HL-60/S4 (cell line): ENCODE results near the gene IGSF9B.

Source experiments
- in situ Hi-C: fragments of 300-500 bp; cut with MboI; formaldehyde crosslinking; loops from 2 replicates; pipeline ENCODE4 v1.14.3; 2022; ENCODE audit warnings: low sequenced_read_pairs

IGSF9B gene

DNA sequence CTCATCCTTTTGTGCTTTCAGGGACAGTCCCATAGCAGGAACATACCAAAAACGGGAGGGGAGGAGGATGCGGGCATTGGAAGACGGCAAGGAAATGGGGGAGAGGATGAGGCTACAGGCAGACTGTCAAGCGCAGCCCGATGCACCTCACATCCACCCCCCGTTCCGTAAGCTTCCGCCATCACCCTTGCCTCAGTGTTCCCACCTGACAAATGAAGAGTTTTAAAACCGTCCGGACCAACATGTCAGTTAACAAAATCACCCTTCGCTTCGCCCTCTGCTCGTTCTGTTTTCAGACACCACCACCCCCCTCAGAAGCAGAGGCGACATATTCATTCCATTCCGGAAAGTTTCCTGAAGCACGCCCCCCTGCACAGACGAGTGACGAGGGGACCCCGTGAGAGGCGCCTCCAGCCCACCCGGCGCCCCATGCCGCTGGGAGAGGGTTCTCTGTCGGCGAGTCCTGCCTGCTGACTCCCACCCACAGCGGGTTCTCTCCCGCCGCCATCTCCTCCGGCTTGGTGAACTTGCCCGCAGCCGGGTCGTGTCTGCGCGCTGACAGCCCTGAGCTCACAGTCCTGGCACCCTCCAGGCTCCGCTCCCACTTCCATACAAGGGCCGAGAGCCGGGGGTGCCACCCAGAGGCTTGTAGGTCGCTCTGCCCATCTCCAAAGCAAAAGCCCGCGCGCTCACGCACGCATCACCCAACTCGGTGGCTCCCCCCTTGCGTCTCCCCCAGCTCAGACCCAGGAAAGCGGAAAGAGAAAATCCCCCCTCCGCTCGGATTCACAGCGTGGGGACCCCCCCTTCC, 1.5 kb downstream of the IGSF9B start:
- in situ Hi-C loops = no loop called here

DNA sequence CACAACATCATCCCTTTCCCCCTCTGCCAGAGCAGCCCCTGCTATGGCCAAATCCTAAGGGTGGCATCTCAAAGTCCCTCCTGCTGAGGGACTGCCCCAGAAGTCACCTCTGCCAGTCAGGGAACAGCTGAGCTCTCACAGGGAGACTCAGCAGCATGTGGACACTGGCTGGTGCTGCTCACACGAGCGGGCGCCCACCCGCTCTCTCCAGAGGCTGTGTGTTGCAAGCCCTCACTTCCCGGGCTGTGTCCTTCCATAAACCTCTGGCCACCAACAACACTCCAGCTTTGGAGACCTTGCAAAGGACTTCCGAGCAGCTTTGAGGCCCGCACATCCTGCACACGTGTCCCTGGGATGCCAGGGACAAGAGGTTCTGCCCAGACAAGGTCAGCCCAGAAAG, 2.8 kb downstream of the IGSF9B start:
- in situ Hi-C loops = no loop called here

DNA sequence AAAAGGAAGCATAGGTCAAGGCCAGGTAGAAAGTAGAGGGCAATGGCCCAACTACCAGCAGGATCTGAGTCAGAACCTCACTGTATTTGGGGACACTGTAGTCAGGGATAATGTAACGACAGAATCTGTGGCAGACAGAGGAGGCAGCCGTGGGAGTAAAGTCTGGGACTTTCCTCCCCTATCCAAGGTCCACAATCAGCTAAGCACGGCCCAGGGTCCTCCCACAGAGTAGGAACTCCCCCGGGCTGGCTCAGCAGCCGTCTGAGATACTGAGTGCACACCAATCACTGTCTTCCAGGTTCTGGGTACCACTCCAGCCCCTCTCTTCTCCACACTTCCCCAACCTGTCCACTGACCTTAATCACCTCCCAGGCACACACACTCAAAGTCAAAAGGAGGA, 3.2 kb downstream of the IGSF9B start:
- in situ Hi-C loops = no loop called here

DNA sequence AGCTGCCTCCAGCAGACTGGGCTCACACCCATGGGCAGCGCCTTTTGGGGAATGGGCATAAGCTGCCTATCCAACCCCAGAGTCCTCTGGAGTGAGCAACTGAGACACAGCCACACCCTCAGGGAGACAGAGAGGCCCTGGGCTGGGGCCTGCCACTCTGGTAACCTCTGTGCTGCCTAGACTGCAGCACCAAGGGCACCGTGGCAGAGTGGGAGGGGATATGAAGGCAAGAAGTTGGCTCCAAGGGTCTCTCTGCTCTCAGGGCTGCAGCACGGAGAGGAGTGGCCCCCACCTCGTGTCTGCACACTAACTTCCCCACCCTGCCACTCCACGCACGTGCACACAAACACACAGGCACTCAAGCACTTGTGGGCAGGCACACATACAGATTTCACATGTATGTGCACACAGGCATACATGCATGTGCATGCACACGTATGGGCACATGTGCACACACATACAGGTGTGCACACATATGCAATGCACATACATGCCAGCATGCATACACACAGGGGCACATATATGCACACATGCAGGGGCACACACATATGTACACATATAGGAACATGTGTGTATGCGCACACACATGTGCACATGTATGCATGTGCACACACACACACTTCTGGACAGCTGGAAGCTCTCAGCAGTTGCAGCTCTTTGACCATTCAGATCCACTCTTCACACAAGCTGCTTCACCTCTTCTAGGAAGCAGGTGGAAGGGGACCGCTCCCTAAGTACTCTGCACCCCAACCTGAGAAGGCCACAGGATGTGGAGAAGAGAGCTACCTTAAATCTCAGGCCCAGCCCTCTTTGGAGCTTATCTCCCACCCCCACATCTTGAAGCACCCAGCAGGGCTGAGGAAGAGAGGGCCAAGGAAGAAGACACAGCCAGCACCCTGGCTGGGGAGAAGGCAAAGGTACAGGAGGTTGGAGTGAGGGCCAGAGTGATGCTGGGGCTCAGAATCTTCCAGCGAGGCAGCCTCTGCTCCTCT, 4.3 kb downstream of the IGSF9B start:
- in situ Hi-C loops = no loop called here

DNA sequence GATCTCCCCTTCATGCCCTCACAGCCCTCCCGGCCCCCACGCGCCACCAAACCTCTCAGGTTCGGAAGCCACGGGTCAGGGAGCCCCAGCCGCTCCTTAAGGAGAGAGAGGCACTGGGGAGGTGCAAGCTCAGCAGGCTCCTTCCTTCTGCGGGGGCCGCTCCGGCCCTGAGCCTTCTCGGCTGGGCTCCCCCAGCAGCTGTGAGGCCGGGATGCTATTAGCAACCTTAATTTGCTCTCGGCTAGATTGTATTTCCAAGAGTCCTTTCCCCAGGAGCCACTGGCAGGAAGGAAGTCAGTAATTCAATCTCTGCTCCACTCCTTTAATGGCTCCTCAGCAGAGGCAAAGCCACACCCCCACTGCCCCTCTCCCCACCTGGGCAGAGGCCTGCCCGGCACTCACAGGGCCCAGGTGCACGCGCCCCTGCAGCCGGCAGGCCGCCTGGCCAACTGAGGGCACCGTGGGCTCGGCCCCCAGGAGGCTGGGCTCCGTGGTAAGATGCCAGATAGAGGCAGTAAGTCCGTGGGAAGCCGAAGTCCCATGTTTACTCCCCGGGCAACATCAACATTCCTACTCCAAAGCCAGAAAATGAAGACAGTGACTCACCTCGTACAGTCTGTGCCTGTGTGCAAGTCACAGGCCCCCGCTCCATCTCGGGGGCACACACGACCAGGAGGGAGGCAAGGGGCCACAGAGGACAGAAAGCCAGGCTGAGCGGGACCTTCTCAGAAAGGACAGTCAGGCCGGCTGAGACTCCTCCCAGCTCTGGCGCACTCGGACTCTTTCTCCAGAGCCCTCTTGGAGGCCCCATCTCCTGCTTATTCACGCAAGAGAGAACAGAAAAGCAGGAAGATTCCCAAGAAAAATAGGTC, 5.2 kb downstream of the IGSF9B start:
- in situ Hi-C loops = no loop called here

DNA sequence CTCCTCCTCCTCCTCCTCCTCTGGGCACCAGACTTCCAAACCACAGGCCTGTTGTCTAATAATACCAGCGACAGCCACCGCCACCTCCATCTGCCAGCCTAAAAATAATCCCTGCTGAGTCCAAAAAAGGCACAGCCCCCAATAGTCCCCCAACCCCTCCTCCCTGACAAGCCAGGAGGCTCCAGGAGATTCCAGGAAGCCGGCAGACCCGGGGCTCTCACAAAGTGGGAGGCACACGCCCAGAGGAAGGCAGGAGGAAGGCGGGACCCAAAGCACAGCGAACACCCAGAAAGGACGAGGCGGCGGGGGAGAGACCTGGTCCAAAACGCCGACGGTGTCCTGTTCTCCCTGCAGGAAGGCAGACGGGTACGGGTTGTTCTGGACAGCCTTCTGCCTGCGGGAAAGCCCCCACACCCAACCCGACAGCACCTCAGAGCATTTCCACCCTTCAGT, 5.9 kb downstream of the IGSF9B start:
- in situ Hi-C loops = no loop called here

DNA sequence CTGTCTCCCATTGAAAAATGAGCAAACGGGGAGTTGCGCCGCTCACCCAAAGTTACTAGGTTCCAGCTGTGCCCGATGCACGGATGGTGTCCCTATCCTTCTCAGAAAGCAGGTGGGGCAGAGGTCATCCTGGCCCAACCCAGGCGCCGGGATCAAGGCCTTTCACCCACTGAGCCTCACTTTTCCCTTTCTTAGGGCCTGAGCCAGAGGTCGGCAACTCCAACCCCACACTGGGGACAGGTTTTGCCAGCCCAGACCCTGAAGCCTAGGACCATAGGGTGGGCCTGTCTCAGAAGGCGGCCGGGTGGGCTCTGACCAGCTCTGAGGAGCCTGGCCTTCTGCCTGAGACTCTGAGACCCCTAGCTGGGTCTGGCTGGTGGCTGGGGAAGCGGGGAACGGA, 6.3 kb downstream of the IGSF9B start:
- in situ Hi-C loops = no loop called here

DNA sequence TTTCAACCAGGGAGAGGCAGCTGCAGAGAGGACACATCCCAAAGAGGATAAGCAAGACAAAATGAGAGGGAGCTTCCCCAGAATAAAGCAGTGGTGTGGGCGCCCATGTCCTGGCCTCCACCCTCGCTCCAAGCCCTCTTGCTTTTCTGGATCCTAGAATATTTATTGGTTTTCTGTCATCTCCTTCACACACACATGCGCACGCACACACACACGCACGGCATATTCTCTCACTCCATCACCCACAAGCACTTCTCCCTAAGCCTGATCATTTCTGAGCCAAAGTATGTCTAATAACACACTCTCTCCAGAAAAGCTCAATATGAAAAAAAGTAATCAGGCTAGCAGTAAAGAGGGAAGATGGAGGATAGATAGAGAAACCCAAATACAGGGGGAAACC, 7.6 kb downstream of the IGSF9B start:
- in situ Hi-C loops = no loop called here

DNA sequence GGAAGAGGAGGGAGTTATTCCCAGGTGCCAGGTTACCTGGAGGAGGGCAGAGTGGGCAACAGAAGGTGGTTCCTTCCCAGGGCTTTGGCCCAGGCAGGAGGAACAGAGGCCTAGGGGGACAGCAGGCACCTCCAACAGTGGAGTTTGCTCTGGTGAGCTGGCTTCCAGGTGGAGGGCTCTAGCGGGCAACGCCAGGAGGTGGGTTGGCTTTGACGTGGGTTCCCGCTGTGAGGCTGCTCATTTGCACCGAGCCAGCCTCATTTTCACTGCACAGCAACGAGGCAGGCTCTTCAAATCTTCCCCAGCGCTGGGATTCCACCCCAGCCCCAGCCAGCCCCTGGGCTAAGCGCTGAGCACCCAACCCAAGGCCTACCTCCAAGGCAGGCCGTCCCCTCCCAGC, 8.1 kb downstream of the IGSF9B start:
- in situ Hi-C loops = no loop called here

DNA sequence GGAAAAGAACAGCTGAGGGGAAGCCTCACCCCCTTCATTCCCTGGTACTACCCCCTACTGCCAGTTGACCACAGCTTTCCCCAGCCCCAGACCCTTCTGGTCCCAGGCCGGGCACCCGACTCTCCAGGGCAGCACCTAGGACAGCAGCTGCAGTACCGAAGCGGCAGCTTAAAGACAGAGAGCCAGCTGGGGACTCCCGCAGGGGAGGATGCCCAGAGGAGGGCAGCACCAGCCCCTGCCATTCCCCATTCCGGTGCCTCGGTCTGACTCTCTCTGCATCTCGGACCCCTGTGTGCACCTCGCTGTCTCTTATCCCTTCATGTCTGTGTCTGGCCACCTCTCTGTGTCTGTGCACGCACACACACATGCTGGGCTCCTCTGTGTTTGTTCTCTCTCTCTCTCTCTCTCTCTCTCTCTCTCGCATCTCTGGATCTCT, 9.4 kb downstream of the IGSF9B start:
- in situ Hi-C loops = no loop called here

DNA sequence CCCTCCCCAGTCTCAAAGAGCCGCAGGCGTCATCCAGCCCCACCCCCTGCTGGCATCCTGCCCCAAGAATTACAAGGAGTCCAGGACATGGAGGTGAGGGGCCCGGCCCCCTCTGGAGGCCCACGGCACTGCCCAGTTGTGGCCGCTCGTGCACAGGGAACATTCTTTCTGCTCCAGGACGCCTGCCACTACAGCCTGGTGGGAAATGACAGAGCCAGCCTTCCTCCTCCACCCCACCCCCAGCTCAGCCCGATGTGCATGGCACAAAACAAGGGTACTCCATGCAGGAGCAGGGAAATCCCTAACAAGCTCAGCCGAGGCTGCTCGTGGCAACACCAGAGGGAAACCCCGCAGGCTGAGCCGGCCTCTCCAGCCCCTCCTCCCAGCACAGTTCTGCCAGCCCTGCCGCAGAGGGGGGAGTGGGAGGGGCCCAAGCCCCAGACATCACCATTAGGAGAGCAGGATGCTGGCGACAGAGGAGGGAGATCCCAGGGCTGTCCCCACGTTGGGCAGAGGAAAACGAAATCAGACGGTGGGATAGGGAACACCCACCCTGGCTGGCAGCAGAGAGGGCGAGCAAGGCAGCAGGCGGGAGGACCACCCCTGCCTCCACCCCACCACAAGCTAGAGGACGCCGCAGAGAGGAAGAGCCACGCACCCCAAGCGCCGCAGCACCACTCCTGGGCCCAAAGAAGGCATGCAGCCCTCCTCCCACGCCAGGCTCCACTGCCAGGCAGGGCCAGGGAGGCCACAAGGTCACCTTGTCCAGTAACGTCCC, 10.0 kb downstream of the IGSF9B start:
- in situ Hi-C loops = no loop called here

DNA sequence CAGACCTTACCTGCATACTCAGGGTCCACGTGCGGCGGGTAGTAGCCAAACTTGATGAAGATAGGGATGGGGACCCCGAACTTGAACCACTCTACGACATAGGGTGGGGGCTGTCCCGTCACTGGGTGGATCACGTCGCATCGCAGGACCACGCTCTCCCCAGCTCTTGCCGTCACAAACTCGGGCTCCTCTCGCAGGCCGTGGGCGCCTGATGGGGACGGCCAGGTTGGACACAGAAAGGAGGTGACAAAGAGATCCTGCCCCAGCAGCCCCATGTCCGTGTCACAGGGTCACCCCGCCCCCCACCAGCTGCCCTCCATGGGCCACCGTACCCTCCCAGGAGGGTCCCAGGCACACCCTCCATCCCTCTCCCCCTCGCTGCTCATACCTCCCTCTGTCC, 10.7 kb downstream of the IGSF9B start:
- in situ Hi-C loops = no loop called here

DNA sequence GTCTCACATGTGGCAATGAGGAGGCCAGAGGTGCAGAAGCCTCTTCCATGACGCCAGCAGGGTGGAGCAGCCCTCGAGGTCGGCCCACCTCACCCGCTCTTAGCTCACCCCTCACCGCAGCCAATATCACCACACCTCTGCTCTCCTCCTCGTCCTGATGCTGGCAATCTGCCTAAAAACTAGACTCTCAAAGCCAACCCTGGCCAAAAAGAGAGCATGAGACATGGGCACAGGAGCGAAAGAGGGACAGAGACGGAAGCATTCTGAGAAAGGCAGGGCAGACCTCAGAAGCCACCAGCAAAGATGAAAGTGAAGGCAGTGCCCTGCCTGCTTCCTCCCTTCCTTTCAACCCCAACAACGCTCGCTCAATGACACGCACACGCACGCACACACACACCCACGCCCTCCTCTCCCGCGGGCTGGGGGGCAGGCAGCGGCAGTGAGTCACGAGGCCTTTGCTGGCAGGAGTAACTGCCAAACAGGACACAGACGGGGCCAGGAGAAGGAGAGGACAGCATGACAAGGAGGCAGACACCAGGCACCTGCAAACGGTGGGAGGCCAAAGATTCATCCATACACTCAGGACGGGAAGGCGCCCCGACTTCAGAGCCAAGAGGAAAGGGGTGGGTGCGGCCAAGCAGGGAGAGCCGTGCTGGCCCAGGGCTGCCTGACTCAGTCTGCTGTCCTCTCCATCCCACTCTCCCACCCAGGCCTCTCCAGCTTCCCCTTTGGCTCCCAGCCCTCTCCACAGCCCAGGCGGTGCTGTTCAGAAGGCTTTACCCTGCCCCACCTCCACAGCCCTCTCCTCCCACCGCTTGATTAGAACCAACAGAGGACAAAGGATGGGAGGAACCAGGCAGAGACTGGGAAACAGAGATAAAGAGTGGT, 11.4 kb downstream of the IGSF9B start:
- in situ Hi-C loops = no loop called here

DNA sequence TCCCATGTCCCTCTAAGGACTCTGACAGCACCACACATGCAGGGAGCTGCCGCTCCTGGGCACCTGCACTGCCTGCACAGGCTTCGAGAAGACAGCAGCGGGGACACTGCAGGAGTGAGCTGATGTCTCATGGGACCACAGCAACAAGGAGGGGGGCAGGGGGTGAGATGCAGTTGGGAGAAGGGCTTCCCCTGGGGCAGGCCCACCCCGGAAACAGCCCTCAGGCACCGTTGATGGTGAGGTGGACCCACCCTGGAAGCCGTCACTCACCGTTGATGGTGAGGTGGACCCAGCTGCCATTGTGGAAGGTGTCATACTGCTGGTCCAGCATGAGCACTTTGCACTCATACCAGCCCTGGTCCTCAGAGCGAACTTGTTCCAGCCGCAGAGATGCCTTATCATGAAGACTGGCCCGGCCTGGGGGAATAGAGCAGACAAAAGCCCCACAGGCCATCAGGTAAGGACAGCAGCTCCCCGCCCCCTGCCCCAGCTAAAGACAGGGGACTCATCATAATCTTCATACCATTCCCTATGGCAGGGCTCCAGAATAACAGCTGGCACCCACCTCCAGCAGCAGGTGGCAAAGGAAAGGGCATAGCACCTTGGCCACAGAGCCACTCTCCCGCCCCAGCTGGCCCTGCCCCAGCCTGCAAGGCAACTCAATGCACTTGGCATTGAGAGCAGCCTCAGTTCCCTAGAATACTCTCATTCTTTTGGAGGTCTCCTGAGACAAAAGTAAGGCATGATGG, 12.6 kb downstream of the IGSF9B start:
- in situ Hi-C loops = no loop called here

DNA sequence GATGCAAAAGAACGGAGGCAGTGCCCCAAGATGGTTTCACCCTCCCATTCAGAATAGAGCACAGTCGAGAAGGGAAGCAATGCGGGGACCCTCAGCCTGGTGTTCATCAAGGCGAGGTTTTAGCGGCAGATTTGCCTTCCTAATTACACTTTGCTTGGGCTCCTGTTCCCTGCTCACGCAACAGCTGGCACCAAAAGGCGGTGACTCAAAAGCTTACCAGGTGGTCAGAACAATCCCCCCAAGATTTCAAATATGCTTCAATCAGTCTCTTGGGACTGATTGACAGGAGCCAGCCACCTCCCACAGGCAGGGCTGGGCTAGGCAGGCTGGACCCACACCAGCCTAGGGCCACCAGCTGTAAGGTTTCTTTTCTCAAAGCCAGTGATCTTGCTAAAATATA, 14.2 kb downstream of the IGSF9B start:
- in situ Hi-C loops = no loop called here

DNA sequence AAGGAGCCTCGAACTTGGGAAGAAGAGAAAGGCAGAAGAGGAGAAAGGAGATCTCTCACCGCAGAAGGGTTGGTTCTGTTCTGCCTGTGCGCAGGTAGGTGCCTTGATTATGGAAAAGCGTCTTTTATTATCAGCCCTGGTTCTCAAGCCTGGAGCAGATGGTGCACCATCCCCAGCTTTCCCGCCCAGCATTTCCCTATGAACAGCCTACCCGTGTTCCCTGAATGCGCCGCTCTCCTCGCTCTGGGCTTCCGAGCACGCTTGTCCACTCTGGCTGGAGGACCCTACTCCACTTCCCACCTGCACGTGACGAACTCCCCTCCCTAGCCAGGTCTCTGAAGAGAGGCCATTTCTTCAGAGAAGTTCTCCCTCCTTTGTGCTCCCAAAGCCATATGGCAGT, 15.2 kb downstream of the IGSF9B start:
- in situ Hi-C loops = no loop called here

DNA sequence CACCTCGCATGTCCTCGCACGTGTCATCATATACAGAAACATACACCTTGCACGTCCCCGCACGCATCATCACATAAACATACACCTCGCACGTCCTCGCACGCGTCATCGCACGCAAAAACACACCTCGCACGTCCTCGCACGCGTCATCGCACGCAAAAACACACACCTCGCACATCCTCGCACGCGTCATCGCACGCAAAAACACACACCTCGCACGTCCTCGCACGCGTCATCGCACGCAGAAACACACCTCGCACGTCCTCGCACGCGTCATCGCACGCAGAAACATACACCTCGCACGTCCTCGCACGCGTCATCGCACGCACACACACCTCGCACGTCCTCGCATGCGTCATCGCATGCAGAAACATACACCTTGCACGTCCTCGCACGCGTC, 16.7 kb downstream of the IGSF9B start:
- in situ Hi-C loops = no loop called here

DNA sequence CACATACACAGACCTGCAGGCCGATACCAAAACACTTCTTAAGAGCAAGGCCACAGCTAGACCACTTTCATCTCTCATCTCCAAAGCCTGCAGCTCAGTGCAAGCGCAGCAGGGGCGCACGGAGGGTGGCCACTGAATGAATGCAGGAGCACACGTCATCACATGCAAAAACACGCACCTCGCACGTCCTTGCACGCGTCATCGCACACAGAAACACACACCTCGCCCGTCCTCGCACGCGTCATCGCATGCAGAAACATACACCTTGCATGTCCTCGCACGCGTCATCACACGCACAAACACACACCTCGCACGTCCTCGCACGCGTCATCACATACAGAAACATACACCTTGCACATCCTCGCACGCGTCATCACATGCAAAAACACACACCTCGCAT, 17.2 kb downstream of the IGSF9B start:
- in situ Hi-C loops = no loop called here
